ENCODE data around the gene NELFB. TPM values are rescaled to one million over a fixed set of nuclear protein-coding genes. Genes with fewer than 3 reads are reported as not detected.

Gene NELFB
- total and polyA plus RNA-seq, 9 of the 15 experiments (the other 6 are each of a cell fraction or from before 2014, with no cell fraction given), result 0.24 to 84.0 (median 29.7) TPM

DNA sequence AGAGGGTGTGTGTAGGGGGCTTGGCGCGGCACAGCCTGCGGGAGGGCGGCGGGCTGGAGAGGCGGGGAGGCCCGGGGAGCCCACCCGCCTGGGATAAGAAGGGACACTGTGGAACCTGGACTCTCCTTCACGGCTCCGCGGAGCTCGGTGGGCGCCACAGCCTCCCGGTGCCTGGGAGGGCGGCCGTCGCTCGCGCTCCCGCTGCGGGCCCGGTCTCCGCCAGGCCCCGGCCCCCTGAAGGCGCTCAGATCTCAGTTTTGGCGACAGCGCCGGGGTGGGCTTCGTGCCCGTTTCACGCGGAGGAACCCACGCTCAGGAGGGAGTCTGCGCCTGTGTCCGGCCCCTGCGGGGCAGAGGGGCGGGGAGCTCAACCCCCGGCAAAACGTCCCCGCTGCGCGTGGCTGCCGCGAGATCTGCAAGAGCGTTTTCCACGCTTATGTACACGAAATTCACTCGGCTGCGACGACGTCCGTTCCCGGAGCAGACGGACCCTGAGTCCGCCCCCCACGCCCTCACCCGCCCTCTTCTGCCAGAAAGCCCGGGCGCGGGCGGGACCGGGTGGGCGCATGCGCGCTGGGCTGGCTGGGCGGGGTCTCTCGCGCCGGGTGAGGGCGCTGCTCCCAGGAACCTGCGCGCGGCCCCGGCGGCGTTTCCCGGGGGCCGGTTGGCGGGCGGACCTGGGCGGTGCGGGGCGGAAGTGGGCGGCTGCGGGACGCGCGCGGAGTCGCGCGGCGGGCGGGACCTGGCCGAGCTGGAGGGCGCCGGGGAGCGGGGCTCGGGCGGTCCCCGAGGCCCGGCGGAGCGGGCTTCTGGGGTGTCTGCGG, at the start of gene NELFB (continued):
- TF ChIP-seq, protein P1, sequence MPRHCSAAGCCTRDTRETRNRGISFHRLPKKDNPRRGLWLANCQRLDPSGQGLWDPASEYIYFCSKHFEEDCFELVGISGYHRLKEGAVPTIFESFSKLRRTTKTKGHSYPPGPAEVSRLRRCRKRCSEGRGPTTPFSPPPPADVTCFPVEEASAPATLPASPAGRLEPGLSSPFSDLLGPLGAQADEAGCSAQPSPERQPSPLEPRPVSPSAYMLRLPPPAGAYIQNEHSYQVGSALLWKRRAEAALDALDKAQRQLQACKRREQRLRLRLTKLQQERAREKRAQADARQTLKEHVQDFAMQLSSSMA (CRISPR knock-in tag; IDR thresholded peaks at IDR 0.05), result 0 out of 2 replicates have a peak, but pooled peaks have one; percentile 72
- no peak for TF ChIP-seq SP2 (IDR thresholded peaks at IDR 0.05; ENCODE audit: extremely low read depth, low read depth, low read length, poor library complexity, severe bottlenecking)
- TF ChIP-seq ZNF384 (IDR thresholded peaks at IDR 0.05; ENCODE audit: low read depth, low read length), result peak; percentile 6; the same call in 1 of the 2 replicates
- TF ChIP-seq, protein P2, sequence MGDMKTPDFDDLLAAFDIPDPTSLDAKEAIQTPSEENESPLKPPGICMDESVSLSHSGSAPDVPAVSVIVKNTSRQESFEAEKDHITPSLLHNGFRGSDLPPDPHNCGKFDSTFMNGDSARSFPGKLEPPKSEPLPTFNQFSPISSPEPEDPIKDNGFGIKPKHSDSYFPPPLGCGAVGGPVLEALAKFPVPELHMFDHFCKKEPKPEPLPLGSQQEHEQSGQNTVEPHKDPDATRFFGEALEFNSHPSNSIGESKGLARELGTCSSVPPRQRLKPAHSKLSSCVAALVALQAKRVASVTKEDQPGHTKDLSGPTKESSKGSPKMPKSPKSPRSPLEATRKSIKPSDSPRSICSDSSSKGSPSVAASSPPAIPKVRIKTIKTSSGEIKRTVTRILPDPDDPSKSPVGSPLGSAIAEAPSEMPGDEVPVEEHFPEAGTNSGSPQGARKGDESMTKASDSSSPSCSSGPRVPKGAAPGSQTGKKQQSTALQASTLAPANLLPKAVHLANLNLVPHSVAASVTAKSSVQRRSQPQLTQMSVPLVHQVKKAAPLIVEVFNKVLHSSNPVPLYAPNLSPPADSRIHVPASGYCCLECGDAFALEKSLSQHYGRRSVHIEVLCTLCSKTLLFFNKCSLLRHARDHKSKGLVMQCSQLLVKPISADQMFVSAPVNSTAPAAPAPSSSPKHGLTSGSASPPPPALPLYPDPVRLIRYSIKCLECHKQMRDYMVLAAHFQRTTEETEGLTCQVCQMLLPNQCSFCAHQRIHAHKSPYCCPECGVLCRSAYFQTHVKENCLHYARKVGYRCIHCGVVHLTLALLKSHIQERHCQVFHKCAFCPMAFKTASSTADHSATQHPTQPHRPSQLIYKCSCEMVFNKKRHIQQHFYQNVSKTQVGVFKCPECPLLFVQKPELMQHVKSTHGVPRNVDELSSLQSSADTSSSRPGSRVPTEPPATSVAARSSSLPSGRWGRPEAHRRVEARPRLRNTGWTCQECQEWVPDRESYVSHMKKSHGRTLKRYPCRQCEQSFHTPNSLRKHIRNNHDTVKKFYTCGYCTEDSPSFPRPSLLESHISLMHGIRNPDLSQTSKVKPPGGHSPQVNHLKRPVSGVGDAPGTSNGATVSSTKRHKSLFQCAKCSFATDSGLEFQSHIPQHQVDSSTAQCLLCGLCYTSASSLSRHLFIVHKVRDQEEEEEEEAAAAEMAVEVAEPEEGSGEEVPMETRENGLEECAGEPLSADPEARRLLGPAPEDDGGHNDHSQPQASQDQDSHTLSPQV (IDR thresholded peaks at IDR 0.05), result 0 out of 2 replicates have a peak, but pooled peaks have one; percentile 52
- TF ChIP-seq, protein P3, sequence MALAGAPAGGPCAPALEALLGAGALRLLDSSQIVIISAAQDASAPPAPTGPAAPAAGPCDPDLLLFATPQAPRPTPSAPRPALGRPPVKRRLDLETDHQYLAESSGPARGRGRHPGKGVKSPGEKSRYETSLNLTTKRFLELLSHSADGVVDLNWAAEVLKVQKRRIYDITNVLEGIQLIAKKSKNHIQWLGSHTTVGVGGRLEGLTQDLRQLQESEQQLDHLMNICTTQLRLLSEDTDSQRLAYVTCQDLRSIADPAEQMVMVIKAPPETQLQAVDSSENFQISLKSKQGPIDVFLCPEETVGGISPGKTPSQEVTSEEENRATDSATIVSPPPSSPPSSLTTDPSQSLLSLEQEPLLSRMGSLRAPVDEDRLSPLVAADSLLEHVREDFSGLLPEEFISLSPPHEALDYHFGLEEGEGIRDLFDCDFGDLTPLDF (CRISPR knock-in tag; IDR thresholded peaks at IDR 0.05), result peak; percentile 77; the same call in 1 of the 2 replicates
- TF ChIP-seq, protein P4, sequence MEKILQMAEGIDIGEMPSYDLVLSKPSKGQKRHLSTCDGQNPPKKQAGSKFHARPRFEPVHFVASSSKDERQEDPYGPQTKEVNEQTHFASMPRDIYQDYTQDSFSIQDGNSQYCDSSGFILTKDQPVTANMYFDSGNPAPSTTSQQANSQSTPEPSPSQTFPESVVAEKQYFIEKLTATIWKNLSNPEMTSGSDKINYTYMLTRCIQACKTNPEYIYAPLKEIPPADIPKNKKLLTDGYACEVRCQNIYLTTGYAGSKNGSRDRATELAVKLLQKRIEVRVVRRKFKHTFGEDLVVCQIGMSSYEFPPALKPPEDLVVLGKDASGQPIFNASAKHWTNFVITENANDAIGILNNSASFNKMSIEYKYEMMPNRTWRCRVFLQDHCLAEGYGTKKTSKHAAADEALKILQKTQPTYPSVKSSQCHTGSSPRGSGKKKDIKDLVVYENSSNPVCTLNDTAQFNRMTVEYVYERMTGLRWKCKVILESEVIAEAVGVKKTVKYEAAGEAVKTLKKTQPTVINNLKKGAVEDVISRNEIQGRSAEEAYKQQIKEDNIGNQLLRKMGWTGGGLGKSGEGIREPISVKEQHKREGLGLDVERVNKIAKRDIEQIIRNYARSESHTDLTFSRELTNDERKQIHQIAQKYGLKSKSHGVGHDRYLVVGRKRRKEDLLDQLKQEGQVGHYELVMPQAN (IDR thresholded peaks at IDR 0.05; ENCODE audit: borderline replicate concordance), result peak; percentile 19; the same call in 1 of the 2 replicates
- TF ChIP-seq ZNF140 (CRISPR knock-in tag; IDR thresholded peaks at IDR 0.05), result no peak
- TF ChIP-seq, protein P5, sequence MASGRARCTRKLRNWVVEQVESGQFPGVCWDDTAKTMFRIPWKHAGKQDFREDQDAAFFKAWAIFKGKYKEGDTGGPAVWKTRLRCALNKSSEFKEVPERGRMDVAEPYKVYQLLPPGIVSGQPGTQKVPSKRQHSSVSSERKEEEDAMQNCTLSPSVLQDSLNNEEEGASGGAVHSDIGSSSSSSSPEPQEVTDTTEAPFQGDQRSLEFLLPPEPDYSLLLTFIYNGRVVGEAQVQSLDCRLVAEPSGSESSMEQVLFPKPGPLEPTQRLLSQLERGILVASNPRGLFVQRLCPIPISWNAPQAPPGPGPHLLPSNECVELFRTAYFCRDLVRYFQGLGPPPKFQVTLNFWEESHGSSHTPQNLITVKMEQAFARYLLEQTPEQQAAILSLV (tag; IDR thresholded peaks at IDR 0.05), result no peak
- peak; percentile 26 for TF ChIP-seq MTA3 (IDR thresholded peaks at IDR 0.05; ENCODE audit: borderline replicate concordance)
- TF ChIP-seq KAT7 (CRISPR knock-in tag; IDR thresholded peaks at IDR 0.05; ENCODE audit: borderline replicate concordance), result no peak; the same call in 1 of the 2 replicates
- peak; percentile 84 for TF ChIP-seq TAF1 (IDR thresholded peaks at IDR 0.05; ENCODE audit: control insufficient read depth, extremely low read depth, insufficient read depth, low read length, severe bottlenecking)
- no peak for TF ChIP-seq RBM15 (IDR thresholded peaks at IDR 0.05; ENCODE audit: insufficient read depth, low read length)
- no peak for TF ChIP-seq ZNF79 (CRISPR knock-in tag; IDR thresholded peaks at IDR 0.05; ENCODE audit: low read depth)
- no peak for TF ChIP-seq RBM25 (IDR thresholded peaks at IDR 0.05; ENCODE audit: low read depth, low read length, severe bottlenecking)
- no peak for TF ChIP-seq ILK (tag; IDR thresholded peaks at IDR 0.05; ENCODE audit: borderline replicate concordance, low read depth)
